Measurements from ENCODE around the gene FXYD4.

GRCh38 chr10:43385412-43386004 is 14.1 kb downstream of the FXYD4 start:
- TF ChIP-seq CTCF (IDR thresholded peaks at IDR 0.05) (no peak), POLR2A (IDR thresholded peaks at IDR 0.05) (no peak)
